ENCODE data around the gene GYPA. TPM values are rescaled to one million over a fixed set of nuclear protein-coding genes. Genes with fewer than 3 reads are reported as not detected.

The GYPA gene
- total and polyA plus RNA-seq, 8 donors = 4.2 TPM; not detected in 7

- peak overlapping the region in 1 of 5 donors; percentile 30 for H3K27ac ChIP-seq
- peaks cover 0 to 7% (median 2%) of the 10 kb centered on the region in 4 donors for H3K4me1 ChIP-seq
- intact Hi-C loops (cut with DNase I; ENCODE audit: low total_unique reads) = no loop called here
- peak in 1 of 2 donors; percentile 83 for DNase-seq
- TF ChIP-seq EP300 (IDR thresholded peaks at IDR 0.05) = no peak
- TF ChIP-seq CTCF (IDR thresholded peaks at IDR 0.05) = peak in 3 of 7 experiments; percentile 16 to 35 (median 33)
- H3K4me3 ChIP-seq = no peak overlapping the region
- 0 to 5% (median 3%) methylated on average over 5 of the region's 5 CpGs for WGBS, 5 donors
- no peaks in the 10 kb centered on the region for H3K27me3 ChIP-seq
- no peaks in the 10 kb centered on the region for H3K9me3 ChIP-seq
- H3K36me3 ChIP-seq = no peaks in the 10 kb centered on the region
Measured at GRCh38 chr4:144174401-144175067, 34.0 kb upstream of the GYPA start.

GRCh38 chr4:144171697-144172096 lies 31.2 kb upstream of the GYPA start:
- Histone ChIP-seq H3K4me3 (no peak overlapping the region), H3K27ac (no peak overlapping the region), H3K36me3 (no peaks in the 10 kb centered on the region), H3K27me3 (no peaks in the 10 kb centered on the region), H3K9me3 (no peaks in the 10 kb centered on the region), H3K4me1 (peaks cover 0 to 7% (median 2%) of the 10 kb centered on the region in 4 donors)
- TF ChIP-seq CTCF (IDR thresholded peaks at IDR 0.05) = no peak
- TF ChIP-seq POLR2A (IDR thresholded peaks at IDR 0.05) = no peak
- TF ChIP-seq POLR2AphosphoS5 (IDR thresholded peaks at IDR 0.05) = no peak
- TF ChIP-seq EP300 (IDR thresholded peaks at IDR 0.05) = no peak
- intact Hi-C loops (cut with DNase I; ENCODE audit: low total_unique reads) = no loop called here
- DNase-seq = no peak
- 58 to 69% (median 63%) methylated on average over 2 of the region's 2 CpGs for WGBS, 5 donors

- DNase-seq = no peak
- H3K27me3 ChIP-seq = no peaks in the 10 kb centered on the region
- peaks cover 0 to 6% (median 2%) of the 10 kb centered on the region in 4 donors for H3K9me3 ChIP-seq
- peaks cover 0 to 1% (median 0%) of the 10 kb centered on the region in 4 donors for H3K4me1 ChIP-seq
- H3K36me3 ChIP-seq = no peaks in the 10 kb centered on the region
- 88 to 94% (median 88%) methylated on average over 3 of the region's 3 CpGs for WGBS, 5 donors
- intact Hi-C loops (cut with DNase I; ENCODE audit: low total_unique reads) = no loop called here
- no peak overlapping the region for H3K27ac ChIP-seq
- H3K4me3 ChIP-seq = no peak overlapping the region
- no peak for TF ChIP-seq POLR2AphosphoS5 (IDR thresholded peaks at IDR 0.05)
- TF ChIP-seq POLR2A (IDR thresholded peaks at IDR 0.05) = no peak
- no peak for TF ChIP-seq CTCF (IDR thresholded peaks at IDR 0.05)
- TF ChIP-seq EP300 (IDR thresholded peaks at IDR 0.05) = no peak
Measured at GRCh38 chr4:144169211-144169610, 28.7 kb upstream of the GYPA start.

- Histone ChIP-seq H3K27ac (no peak overlapping the region), H3K4me3 (no peak overlapping the region), H3K9me3 (peaks cover 0 to 16% (median 5%) of the 10 kb centered on the region in 4 donors), H3K27me3 (no peaks in the 10 kb centered on the region), H3K4me1 (no peaks in the 10 kb centered on the region), H3K36me3 (no peaks in the 10 kb centered on the region)
- TF ChIP-seq POLR2A (IDR thresholded peaks at IDR 0.05) = no peak
- TF ChIP-seq CTCF (IDR thresholded peaks at IDR 0.05) = no peak
- TF ChIP-seq EP300 (IDR thresholded peaks at IDR 0.05) = no peak
- TF ChIP-seq POLR2AphosphoS5 (IDR thresholded peaks at IDR 0.05) = no peak
- DNase-seq = no peak
- intact Hi-C loops (cut with DNase I; ENCODE audit: low total_unique reads) = no loop called here
- 91 to 97% (median 94%) methylated on average over 2 of the region's 2 CpGs for WGBS, 5 donors
Measured at GRCh38 chr4:144154044-144154443, 13.5 kb upstream of the GYPA start.

Measured in stomach (tissue), 9 donors.